GM12878 (cell line): Measurements from ENCODE around the gene CPLX1. TPM values are rescaled to one million over a fixed set of nuclear protein-coding genes. Genes with fewer than 3 reads are reported as not detected.

Experiments
- ATAC-seq: fragments of 200-7000 bp; cut with Tn5 transposase; 3 replicates; pipeline ENCODE4 v1.9.1; 2020; ENCODE audit warnings: mild to moderate bottlenecking, moderate library complexity
- BruUV-seq: library from RNA; stranded (reverse); fragments of 400-500 nt; replicated peaks from 2 replicates; lab custom pipeline; 2021; lab: Mats Ljungman, UMichigan
- CTCF ChIA-PET: fragments of 300-600 bp; sonication (Branson Sonifier 250); formaldehyde crosslinking; extraction: SDS; loops from one replicate; lab custom pipeline; 2021; ENCODE audit warnings: inconsistent platforms; lab: Yijun Ruan, JAX
- POLR2A ChIA-PET: fragments of 350-600 bp; formaldehyde crosslinking; extraction: SDS; loops from one replicate; lab custom pipeline; 2021; ENCODE audit warnings: inconsistent platforms; lab: Charles Lee
- RAD21 ChIA-PET: fragments of 300-600 bp; sonication (Branson Sonifier 250); formaldehyde crosslinking; loops from one replicate; lab custom pipeline; 2023; ENCODE audit warnings: antibody characterized with exemption; ENCODE audit not compliant: unreplicated experiment; lab: Charles Lee
- SMC1A ChIA-PET: fragments of 300-600 bp; sonication (Branson Sonifier 250); formaldehyde crosslinking; loops from one replicate; lab custom pipeline; 2023; ENCODE audit not compliant: unreplicated experiment, uncharacterized antibody; lab: Charles Lee
- DNase-seq: peaks from one replicate; pipeline ENCODE4 v3.0.0-alpha.2; 2011; ENCODE audit warnings: low read depth, low spot score
- FAIRE-seq: peaks from 3 replicates; lab custom pipeline; 2011; peaks lifted over from hg19 to GRCh38; lab: Jason Lieb, UNC
- H2AFZ ChIP-seq: 2 replicates; pipeline ENCODE4 v1.6.0; 2011; ENCODE audit warnings: low read depth, low read length, control low read depth; ENCODE audit not compliant: control insufficient read depth
- H3K27ac ChIP-seq: 2 replicates; pipeline ENCODE4 v1.5.1; 2011; ENCODE audit warnings: control low read depth; ENCODE audit not compliant: control insufficient read depth, insufficient read depth
- H3K27me3 ChIP-seq, 2 experiments: replicated peaks in 1 of 2; 2 replicates each; pipeline versions ENCODE4 v1.6.0 to v1.6.1; 2011; ENCODE audit warnings: low read length in 1 of 2; ENCODE audit not compliant: control insufficient read depth in 2 of 2, insufficient read depth in 2 of 2
- H3K36me3 ChIP-seq, 2 experiments: 2 replicates each; pipeline ENCODE4 v1.5.1; 2011; ENCODE audit warnings: low read length in 1 of 2; ENCODE audit not compliant: control insufficient read depth in 2 of 2, insufficient read depth in 2 of 2
- H3K4me1 ChIP-seq: 2 replicates; pipeline ENCODE4 v1.6.1; 2011; ENCODE audit warnings: mild to moderate bottlenecking, low read length, moderate library complexity, mixed read lengths; ENCODE audit not compliant: control insufficient read depth, insufficient read depth
- H3K4me2 ChIP-seq: 2 replicates; pipeline ENCODE4 v1.6.0; 2011; ENCODE audit warnings: control low read depth; ENCODE audit not compliant: control insufficient read depth, insufficient read depth
- H3K4me3 ChIP-seq: fragments of 200-600 bp; sonication (generic); 2 replicates; pipeline ENCODE4 v1.5.1; 2016
- H3K79me2 ChIP-seq: 2 replicates; pipeline ENCODE4 v1.6.0; 2011; ENCODE audit warnings: low read length; ENCODE audit not compliant: control insufficient read depth, insufficient read depth
- H3K9ac ChIP-seq: 2 replicates; pipeline ENCODE4 v1.8.0; 2011; ENCODE audit warnings: low read length, control low read depth, mixed read lengths; ENCODE audit not compliant: control insufficient read depth, insufficient read depth
- H3K9me3 ChIP-seq: replicated peaks from 3 replicates; pipeline ENCODE4 v1.5.1; 2011; ENCODE audit warnings: mild to moderate bottlenecking, low read length; ENCODE audit not compliant: control insufficient read depth, insufficient read depth
- H4K20me1 ChIP-seq: 2 replicates; pipeline ENCODE4 v1.6.0; 2011; ENCODE audit not compliant: control insufficient read depth, insufficient read depth
- EZH2 ChIP-seq: IDR thresholded peaks from 2 replicates; pipeline ENCODE4 v1.6.1; 2012; ENCODE audit warnings: low read depth, mild to moderate bottlenecking, control low read depth, inconsistent platforms, low read length, borderline replicate concordance; ENCODE audit not compliant: control insufficient read depth
- NKRF ChIP-seq: fragments of 450-650 bp; conservative IDR thresholded peaks from 2 replicates; pipeline ENCODE4 v1.6.1; 2017; ENCODE audit warnings: mild to moderate bottlenecking, moderate library complexity
- SREBF1 ChIP-seq: IDR thresholded peaks from 2 replicates; pipeline ENCODE4 v1.6.1; 2012; ENCODE audit warnings: mild to moderate bottlenecking, low read length
- ZNF217 ChIP-seq: fragments of 450-650 bp; IDR thresholded peaks from 2 replicates; pipeline ENCODE4 v1.6.1; 2017; ENCODE audit warnings: antibody characterized with exemption, mild to moderate bottlenecking
- ZZZ3 ChIP-seq: IDR thresholded peaks from 2 replicates; pipeline ENCODE4 v1.6.1; 2011; ENCODE audit warnings: low read depth; ENCODE audit not compliant: control insufficient read depth, insufficient read length
- WGBS: methylation state at CpG from one replicate; pipeline ENCODE4 v1.1.6; 2016; ENCODE audit warnings: low lambda C conversion rate; ENCODE audit not compliant: insufficient replicate concordance, insufficient coverage; ENCODE audit errors: missing lambda C conversion rate; 5-methylcytosine and 5-hydroxymethylcytosine counted together
- in situ Hi-C: fragments of 300-500 bp; cut with MboI; formaldehyde crosslinking; loops from 9 replicates; pipeline ENCODE4 v1.14.3; 2018; ENCODE audit warnings: mixed read lengths
- intact Hi-C: fragments of 100-400 bp; cut with micrococcal nuclease; formaldehyde crosslinking; loops from one replicate; pipeline ENCODE4 v1.14.2; 2022; ENCODE audit not compliant: unreplicated experiment
- polyA plus RNA-seq, 11 experiments: library from polyadenylated mRNA; depleted of rRNA in 4 of 11; unstranded in 6 of 11; stranded (reverse) in 5 of 11; fragments of >200 nt; fragmentation: Nextera tagmentation in 4 of 11; fragmentation: Illumina TruSeq in 1 of 11; extraction: Ambion mirVana in 4 of 11; extraction: Trizol in 1 of 11; gene quantifications; 1 replicate in 1 of 11; 2 replicates in 10 of 11; pipeline versions ENCODE4 v1.2.1 to v1.2.3, GENCODE V29; 2011 to 2016; ENCODE audit warnings: inconsistent platforms in 2 of 11, missing spikeins in 2 of 11, low read depth in 1 of 11
- total RNA-seq, 4 experiments: library from RNA; depleted of rRNA in 3 of 4; stranded (reverse); fragments of >200 nt in 3 of 4; fragmentation: Illumina TruSeq in 1 of 4; extraction: Trizol in 1 of 4; gene quantifications; 2 replicates each; pipeline versions ENCODE4 v1.2.1 to v1.2.3, GENCODE V29; 2013 to 2021
- TF ChIP-seq, protein P1 (sequence below): IDR thresholded peaks from 2 replicates; pipeline ENCODE4 v1.6.1; 2012; ENCODE audit warnings: low read depth, low read length, improper control_type of control experiment
- TF ChIP-seq, protein P2 (sequence below): IDR thresholded peaks from 2 replicates; pipeline ENCODE4 v1.6.1; 2012; ENCODE audit warnings: low read depth, low read length, improper control_type of control experiment

Gene CPLX1
- total and polyA plus RNA-seq, 10 of the 15 experiments (the other 5 are each of a cell fraction or from before 2014, with no cell fraction given), result 0.04 to 1.2 (median 0.13) TPM; not detected in 5

DNA sequence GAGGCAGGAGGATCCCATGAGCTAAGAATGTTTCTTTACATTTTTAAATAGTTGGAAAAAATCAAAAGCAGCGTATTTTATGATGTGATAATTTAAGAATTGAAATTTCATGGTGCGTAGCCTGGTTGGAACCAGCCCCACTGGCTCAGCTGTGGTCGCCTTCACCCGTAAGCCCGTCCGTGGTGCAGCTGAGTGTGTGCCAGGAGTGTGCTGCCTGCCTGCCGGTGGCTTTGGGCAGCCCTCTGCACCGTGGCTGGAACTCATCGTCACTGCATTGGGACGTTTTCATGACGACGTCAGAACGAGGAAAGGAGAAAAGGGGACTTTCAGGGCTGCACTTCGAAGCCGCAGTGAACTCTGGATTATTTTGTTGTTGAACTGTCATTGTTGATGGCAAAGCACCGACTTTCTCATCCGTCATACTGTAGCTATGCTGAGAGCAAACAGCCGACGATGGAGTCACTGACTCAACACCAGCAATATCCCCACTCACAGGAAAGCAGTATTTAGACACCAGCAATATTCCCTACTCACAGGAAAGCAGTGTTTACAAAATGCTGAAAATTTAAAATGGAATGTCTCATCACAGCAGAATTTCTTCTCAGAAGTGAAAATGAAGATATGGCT is 85.2 kb downstream of the CPLX1 start:
- BruUV-seq, result no TSS peak
- H3K79me2 ChIP-seq, result no peaks in the 10 kb centered on the region
- no peaks in the 10 kb centered on the region for H3K9me3 ChIP-seq
- in situ Hi-C loops (no loop called here), intact Hi-C loops (no loop called here)
- H3K4me2 ChIP-seq, result no peak overlapping the region
- ChIA-PET CTCF (interaction anchor here (0.6 to 4.0 kb wide), 6 partner anchors 12 to 246 kb away, joined by 3 to 46 read pairs (median 6); partner anchors contain the start of gene IDUA), RAD21 (interaction anchor here (0.9 to 2.6 kb wide), 2 partner anchors 41 to 246 kb away, joined by 4 to 7 read pairs; partner anchors contain the start of gene IDUA), POLR2A (no interaction called here), SMC1A (interaction anchor here (1.2 to 1.4 kb wide), 2 partner anchors 42 to 138 kb away, joined by 3 read pairs; no protein-coding TSS in a partner anchor)
- TF ChIP-seq, protein P1, sequence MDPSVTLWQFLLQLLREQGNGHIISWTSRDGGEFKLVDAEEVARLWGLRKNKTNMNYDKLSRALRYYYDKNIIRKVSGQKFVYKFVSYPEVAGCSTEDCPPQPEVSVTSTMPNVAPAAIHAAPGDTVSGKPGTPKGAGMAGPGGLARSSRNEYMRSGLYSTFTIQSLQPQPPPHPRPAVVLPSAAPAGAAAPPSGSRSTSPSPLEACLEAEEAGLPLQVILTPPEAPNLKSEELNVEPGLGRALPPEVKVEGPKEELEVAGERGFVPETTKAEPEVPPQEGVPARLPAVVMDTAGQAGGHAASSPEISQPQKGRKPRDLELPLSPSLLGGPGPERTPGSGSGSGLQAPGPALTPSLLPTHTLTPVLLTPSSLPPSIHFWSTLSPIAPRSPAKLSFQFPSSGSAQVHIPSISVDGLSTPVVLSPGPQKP, result no peak
- TF ChIP-seq ZNF217 (no peak), NKRF (no peak), ZZZ3 (no peak), SREBF1 (no peak), EZH2 (no peak)
- TF ChIP-seq, protein P2, sequence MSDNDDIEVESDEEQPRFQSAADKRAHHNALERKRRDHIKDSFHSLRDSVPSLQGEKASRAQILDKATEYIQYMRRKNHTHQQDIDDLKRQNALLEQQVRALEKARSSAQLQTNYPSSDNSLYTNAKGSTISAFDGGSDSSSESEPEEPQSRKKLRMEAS, result no peak
- no peaks in the 10 kb centered on the region for H3K27me3 ChIP-seq
- no peak overlapping the region for H3K27ac ChIP-seq
- ATAC-seq, result no peak
- H3K36me3 ChIP-seq, result peaks cover 1 to 2% of the 10 kb centered on the region in 2 experiments; a peak in 2 of 4 replicates
- no peaks in the 10 kb centered on the region for H4K20me1 ChIP-seq
- no peak overlapping the region for H3K4me3 ChIP-seq
- H3K9ac ChIP-seq, result no peak overlapping the region
- WGBS, result 91% methylated on average over 19 of the region's 19 CpGs
- no peaks in the 10 kb centered on the region for H3K4me1 ChIP-seq
- no peak for FAIRE-seq
- no peak for DNase-seq
- no peak overlapping the region for H2AFZ ChIP-seq
